IPS DF 19.7 (cell line): ENCODE data around the gene ASPM.
"Not testable (repeated sequence)": the region's sequence is repeated elsewhere in the genome, so short reads cannot be mapped to it uniquely, and the experiment has no call there.

Experiments
- DNase-seq: peaks from one replicate; pipeline ENCODE4 v3.0.0-alpha.2; 2013; ENCODE audit warnings: low read depth, low spot score

ASPM gene

GRCh38 chr1:197083474-197083873 lies 63.0 kb downstream of the ASPM start:
- DNase-seq, result no peak

GRCh38 chr1:197081117-197081753 lies 65.2 kb downstream of the ASPM start:
- no peak for DNase-seq

GRCh38 chr1:197080323-197080722 lies 66.1 kb downstream of the ASPM start:
- DNase-seq, result no peak

GRCh38 chr1:197076585-197076984 lies 69.9 kb downstream of the ASPM start:
- no peak for DNase-seq

- DNase-seq, result no peak
These were observed 72.5 kb downstream of the ASPM start for GRCh38 chr1:197073978-197074377.

GRCh38 chr1:197067457-197067818 lies 79.0 kb downstream of the ASPM start:
- no peak for DNase-seq

- no peak for DNase-seq
These were observed 79.6 kb downstream of the ASPM start, which contains the start of gene F13B for GRCh38 chr1:197066719-197067456. F13B (minus strand) TSS chr1:197067260; CDS start chr1:197067223, 37 bp downstream.

- DNase-seq, result no peak
These were observed 80.2 kb downstream of the ASPM start for GRCh38 chr1:197066277-197066676.

GRCh38 chr1:197065559-197065958 lies 80.9 kb downstream of the ASPM start:
- DNase-seq, result no peak

- no peak for DNase-seq
These were observed 83.3 kb downstream of the ASPM start for GRCh38 chr1:197063212-197063611.

- DNase-seq, result no peak
These were observed 83.8 kb downstream of the ASPM start for GRCh38 chr1:197062692-197063091.

GRCh38 chr1:197049100-197049499 lies 97.4 kb downstream of the ASPM start:
- no peak for DNase-seq

GRCh38 chr1:197042676-197043341 lies 103.7 kb downstream of the ASPM start:
- no peak for DNase-seq

- DNase-seq, result no peak
These were observed 104.7 kb downstream of the ASPM start for GRCh38 chr1:197041486-197042353.

- no peak for DNase-seq
These were observed 109.6 kb downstream of the ASPM start for GRCh38 chr1:197036861-197037260.

GRCh38 chr1:197034631-197035339 lies 111.7 kb downstream of the ASPM start:
- DNase-seq, result not testable (repeated sequence)
